ENCODE data around the gene GAS2L2. TPM values are rescaled to one million over a fixed set of nuclear protein-coding genes. Genes with fewer than 3 reads are reported as not detected.

GAS2L2 gene
- total RNA-seq, 1 donor from 2014 or later: not detected

DNA sequence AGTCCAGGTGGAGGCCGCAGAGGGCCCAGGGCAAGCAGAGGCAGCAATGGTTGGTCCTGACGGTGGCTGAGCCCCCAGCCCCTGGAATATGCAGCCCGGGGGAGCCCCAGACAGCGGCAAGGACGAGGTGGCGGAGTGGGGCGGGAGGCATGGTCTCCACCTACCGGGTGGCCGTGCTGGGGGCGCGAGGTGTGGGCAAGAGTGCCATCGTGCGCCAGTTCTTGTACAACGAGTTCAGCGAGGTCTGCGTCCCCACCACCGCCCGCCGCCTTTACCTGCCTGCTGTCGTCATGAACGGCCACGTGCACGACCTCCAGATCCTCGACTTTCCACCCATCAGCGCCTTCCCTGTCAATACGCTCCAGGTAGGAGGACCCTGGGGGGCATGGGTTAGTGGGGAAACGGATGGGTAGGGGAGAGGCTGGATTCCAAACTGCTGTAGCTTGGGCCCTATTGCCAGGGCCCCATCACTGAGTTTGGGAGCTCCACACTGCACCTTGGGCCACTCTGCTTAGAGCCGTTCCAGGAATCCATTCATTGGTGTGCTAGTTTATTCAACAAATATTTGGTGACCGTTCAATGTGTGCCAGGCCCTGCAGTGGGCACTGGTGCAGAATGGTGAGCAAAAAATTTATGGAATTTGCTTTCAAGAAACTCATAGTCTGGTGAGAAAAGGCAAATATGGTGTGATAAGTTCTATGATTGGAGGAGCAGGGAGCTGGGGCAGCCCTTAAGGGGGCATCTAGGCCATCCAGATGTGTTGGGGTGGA lies 17.8 kb downstream of the GAS2L2 start:
- no peak overlapping the region for H3K9ac ChIP-seq
- peaks cover 27% of the 10 kb centered on the region for H4K20me1 ChIP-seq (ENCODE audit: low read depth)
- H3K79me2 ChIP-seq (ENCODE audit: low read depth): no peaks in the 10 kb centered on the region
- no peak for DNase-seq (ENCODE audit: low spot score)
- H3K4me1 ChIP-seq: peaks cover 10% of the 10 kb centered on the region
- no peak overlapping the region for H3K4me2 ChIP-seq
- H3K4me3 Mint-ChIP-seq: no peak overlapping the region
- no peak overlapping the region for H3K4me3 ChIP-seq
- H3K27me3 Mint-ChIP-seq (ENCODE audit: insufficient read depth, low read depth): peaks cover 9% of the 10 kb centered on the region
- peaks cover 21% of the 10 kb centered on the region for H3K4me1 Mint-ChIP-seq
- no peaks in the 10 kb centered on the region for H3F3A ChIP-seq (ENCODE audit: low read depth)
- H3K27ac Mint-ChIP-seq: no peak overlapping the region
- no peaks in the 10 kb centered on the region for H3K36me3 ChIP-seq
- peaks cover 49% of the 10 kb centered on the region for H3K27me3 ChIP-seq
- H3K36me3 Mint-ChIP-seq: peaks cover 6% of the 10 kb centered on the region
- no peak overlapping the region for H2AFZ ChIP-seq (replicated peaks)
- TF ChIP-seq, protein P1, sequence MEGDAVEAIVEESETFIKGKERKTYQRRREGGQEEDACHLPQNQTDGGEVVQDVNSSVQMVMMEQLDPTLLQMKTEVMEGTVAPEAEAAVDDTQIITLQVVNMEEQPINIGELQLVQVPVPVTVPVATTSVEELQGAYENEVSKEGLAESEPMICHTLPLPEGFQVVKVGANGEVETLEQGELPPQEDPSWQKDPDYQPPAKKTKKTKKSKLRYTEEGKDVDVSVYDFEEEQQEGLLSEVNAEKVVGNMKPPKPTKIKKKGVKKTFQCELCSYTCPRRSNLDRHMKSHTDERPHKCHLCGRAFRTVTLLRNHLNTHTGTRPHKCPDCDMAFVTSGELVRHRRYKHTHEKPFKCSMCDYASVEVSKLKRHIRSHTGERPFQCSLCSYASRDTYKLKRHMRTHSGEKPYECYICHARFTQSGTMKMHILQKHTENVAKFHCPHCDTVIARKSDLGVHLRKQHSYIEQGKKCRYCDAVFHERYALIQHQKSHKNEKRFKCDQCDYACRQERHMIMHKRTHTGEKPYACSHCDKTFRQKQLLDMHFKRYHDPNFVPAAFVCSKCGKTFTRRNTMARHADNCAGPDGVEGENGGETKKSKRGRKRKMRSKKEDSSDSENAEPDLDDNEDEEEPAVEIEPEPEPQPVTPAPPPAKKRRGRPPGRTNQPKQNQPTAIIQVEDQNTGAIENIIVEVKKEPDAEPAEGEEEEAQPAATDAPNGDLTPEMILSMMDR (IDR thresholded peaks at IDR 0.05): no peak
- no peak for TF ChIP-seq EZH2phosphoT487 (IDR thresholded peaks at IDR 0.05)
- TF ChIP-seq EZH2 (IDR thresholded peaks at IDR 0.05): no peak
- H3K9me3 Mint-ChIP-seq: no peaks in the 10 kb centered on the region
- H3K27ac ChIP-seq: no peak overlapping the region
- no peaks in the 10 kb centered on the region for H3K9me3 ChIP-seq (ENCODE audit: low read depth)

DNA sequence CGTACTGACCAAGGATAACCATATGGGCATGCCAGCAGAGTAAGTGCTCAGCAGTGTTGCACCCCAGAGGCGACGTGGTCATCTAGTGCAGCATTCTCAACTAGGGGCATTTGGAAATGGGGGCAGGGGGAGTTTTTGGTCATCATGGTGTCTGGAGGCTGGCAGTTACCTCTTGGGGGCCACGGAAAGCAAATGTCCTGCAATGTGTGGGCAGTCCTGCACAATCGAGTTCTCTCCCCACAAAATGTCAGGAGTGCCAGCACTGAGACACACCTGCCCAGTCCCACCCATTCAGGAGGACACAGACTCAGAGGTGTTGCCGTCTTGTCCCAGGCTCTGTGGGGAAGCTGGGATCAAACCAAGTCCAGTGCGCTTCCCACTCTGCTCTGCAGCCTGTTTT lies 18.6 kb downstream of the GAS2L2 start:
- Mint-ChIP-seq H3K27ac (no peak overlapping the region), H3K27me3 (ENCODE audit: insufficient read depth, low read depth) (peaks cover 9% of the 10 kb centered on the region), H3K4me1 (peaks cover 25% of the 10 kb centered on the region), H3K36me3 (peaks cover 6% of the 10 kb centered on the region), H3K4me3 (no peak overlapping the region), H3K9me3 (no peaks in the 10 kb centered on the region)
- TF ChIP-seq, protein P1 (IDR thresholded peaks at IDR 0.05): no peak
- TF ChIP-seq EZH2phosphoT487 (IDR thresholded peaks at IDR 0.05) (no peak), EZH2 (IDR thresholded peaks at IDR 0.05) (no peak)
- no peaks in the 10 kb centered on the region for H3K79me2 ChIP-seq (ENCODE audit: low read depth)
- H3K27ac ChIP-seq: no peak overlapping the region
- peaks cover 42% of the 10 kb centered on the region for H3K27me3 ChIP-seq
- H3K36me3 ChIP-seq: no peaks in the 10 kb centered on the region
- H3F3A ChIP-seq (ENCODE audit: low read depth): peaks cover 8% of the 10 kb centered on the region
- DNase-seq (ENCODE audit: low spot score): no peak
- H3K4me2 ChIP-seq: no peak overlapping the region
- H3K9me3 ChIP-seq (ENCODE audit: low read depth): no peaks in the 10 kb centered on the region
- no peak overlapping the region for H2AFZ ChIP-seq (replicated peaks)
- H4K20me1 ChIP-seq (ENCODE audit: low read depth): peaks cover 31% of the 10 kb centered on the region
- no peak overlapping the region for H3K9ac ChIP-seq
- H3K4me1 ChIP-seq: peaks cover 17% of the 10 kb centered on the region
- H3K4me3 ChIP-seq: no peak overlapping the region

DNA sequence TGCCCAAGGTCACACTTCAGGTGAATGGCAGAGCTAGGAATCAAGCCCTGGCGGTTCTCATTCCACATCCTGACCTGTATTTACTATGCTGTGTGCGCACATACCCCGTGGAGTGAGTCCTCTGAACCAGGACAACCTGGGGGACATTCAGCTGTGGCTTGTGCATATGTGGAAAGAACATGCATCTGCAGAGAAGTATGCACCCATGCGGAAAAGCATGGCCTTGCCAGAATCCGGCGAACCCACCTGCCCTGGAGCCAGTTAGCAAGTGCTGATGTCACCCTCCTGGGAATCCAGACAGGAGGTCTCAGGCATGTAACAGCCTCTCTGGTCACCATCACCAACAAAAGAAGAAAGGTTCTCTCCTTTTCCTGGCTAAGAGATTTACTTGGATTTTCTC lies 19.7 kb downstream of the GAS2L2 start:
- Mint-ChIP-seq H3K27me3 (ENCODE audit: insufficient read depth, low read depth) (peaks cover 8% of the 10 kb centered on the region), H3K4me1 (peaks cover 31% of the 10 kb centered on the region), H3K27ac (no peak overlapping the region), H3K36me3 (peaks cover 6% of the 10 kb centered on the region), H3K4me3 (no peak overlapping the region), H3K9me3 (no peaks in the 10 kb centered on the region)
- no peak for DNase-seq (ENCODE audit: low spot score)
- Histone ChIP-seq H2AFZ (replicated peaks) (no peak overlapping the region), H3K4me3 (no peak overlapping the region), H3K9me3 (ENCODE audit: low read depth) (no peaks in the 10 kb centered on the region), H3K27ac (no peak overlapping the region), H4K20me1 (ENCODE audit: low read depth) (peaks cover 36% of the 10 kb centered on the region), H3K79me2 (ENCODE audit: low read depth) (no peaks in the 10 kb centered on the region), H3K27me3 (peaks cover 32% of the 10 kb centered on the region), H3F3A (ENCODE audit: low read depth) (peaks cover 12% of the 10 kb centered on the region), H3K4me1 (peaks cover 22% of the 10 kb centered on the region), H3K9ac (no peak overlapping the region), H3K4me2 (no peak overlapping the region), H3K36me3 (no peaks in the 10 kb centered on the region)
- TF ChIP-seq, protein P1 (IDR thresholded peaks at IDR 0.05): no peak
- TF ChIP-seq EZH2phosphoT487 (IDR thresholded peaks at IDR 0.05) (no peak), EZH2 (IDR thresholded peaks at IDR 0.05) (no peak)

Measured in neural progenitor cell (in vitro differentiated cells).